GM10266 (cell line): ENCODE measurements around the gene RPAP2.
"Not testable (repeated sequence)": the region's sequence is repeated elsewhere in the genome, so short reads cannot be mapped to it uniquely, and the experiment has no call there.

Experiments used
- DNase-seq: peaks from one replicate; pipeline ENCODE4 v3.0.0; 2012; ENCODE audit errors: extremely low spot score
- CTCF ChIP-seq: IDR thresholded peaks from 2 replicates; pipeline ENCODE4 v1.5.1; 2012; ENCODE audit warnings: mild to moderate bottlenecking, low read depth; ENCODE audit not compliant: control insufficient read depth, insufficient read depth; ENCODE audit errors: missing control alignments

RPAP2 gene

GRCh38 chr1:92380867-92381266 is 82.0 kb downstream of the RPAP2 start:
- TF ChIP-seq CTCF = no peak
- no peak for DNase-seq

- DNase-seq = not testable (repeated sequence)
Observed at GRCh38 chr1:92393966-92394365, 95.1 kb downstream of the RPAP2 start.

- TF ChIP-seq CTCF = no peak
- DNase-seq = no peak
Observed at GRCh38 chr1:92398519-92398918, 99.7 kb downstream of the RPAP2 start.

- no peak for TF ChIP-seq CTCF
Observed at GRCh38 chr1:92399076-92399475, 100.2 kb downstream of the RPAP2 start.

GRCh38 chr1:92404661-92405060 is 105.8 kb downstream of the RPAP2 start:
- no peak for DNase-seq
- TF ChIP-seq CTCF = no peak

More at GRCh38 chr1:92399076-92399475, 100.2 kb downstream of the RPAP2 start:
- DNase-seq = peak; percentile 19

GRCh38 chr1:92408825-92409224 is 110.0 kb downstream of the RPAP2 start:
- no peak for DNase-seq
- no peak for TF ChIP-seq CTCF

GRCh38 chr1:92409946-92410549 is 111.2 kb downstream of the RPAP2 start:
- TF ChIP-seq CTCF = no peak
- no peak for DNase-seq

GRCh38 chr1:92410706-92411105 is 111.8 kb downstream of the RPAP2 start:
- no peak for TF ChIP-seq CTCF
- no peak for DNase-seq
